Stimulated activated CD8-positive, alpha-beta memory T cell treated with anti-CD3 and anti-CD28 coated beads, Interleukin-4, amount 100 ng/mL, for 1 hour (primary cell): Measurements from ENCODE around the gene ENKD1.
"Not testable (repeated sequence)": the region's sequence is repeated elsewhere in the genome, so short reads cannot be mapped to it uniquely, and the experiment has no call there.

ENCODE experiments used
- DNase-seq, 2 donors: peaks; one replicate each; pipeline ENCODE4 v3.0.0-alpha.2; 2020; ENCODE audit warnings: low read depth in 2 of 2, low spot score in 1 of 2

Gene ENKD1

DNA sequence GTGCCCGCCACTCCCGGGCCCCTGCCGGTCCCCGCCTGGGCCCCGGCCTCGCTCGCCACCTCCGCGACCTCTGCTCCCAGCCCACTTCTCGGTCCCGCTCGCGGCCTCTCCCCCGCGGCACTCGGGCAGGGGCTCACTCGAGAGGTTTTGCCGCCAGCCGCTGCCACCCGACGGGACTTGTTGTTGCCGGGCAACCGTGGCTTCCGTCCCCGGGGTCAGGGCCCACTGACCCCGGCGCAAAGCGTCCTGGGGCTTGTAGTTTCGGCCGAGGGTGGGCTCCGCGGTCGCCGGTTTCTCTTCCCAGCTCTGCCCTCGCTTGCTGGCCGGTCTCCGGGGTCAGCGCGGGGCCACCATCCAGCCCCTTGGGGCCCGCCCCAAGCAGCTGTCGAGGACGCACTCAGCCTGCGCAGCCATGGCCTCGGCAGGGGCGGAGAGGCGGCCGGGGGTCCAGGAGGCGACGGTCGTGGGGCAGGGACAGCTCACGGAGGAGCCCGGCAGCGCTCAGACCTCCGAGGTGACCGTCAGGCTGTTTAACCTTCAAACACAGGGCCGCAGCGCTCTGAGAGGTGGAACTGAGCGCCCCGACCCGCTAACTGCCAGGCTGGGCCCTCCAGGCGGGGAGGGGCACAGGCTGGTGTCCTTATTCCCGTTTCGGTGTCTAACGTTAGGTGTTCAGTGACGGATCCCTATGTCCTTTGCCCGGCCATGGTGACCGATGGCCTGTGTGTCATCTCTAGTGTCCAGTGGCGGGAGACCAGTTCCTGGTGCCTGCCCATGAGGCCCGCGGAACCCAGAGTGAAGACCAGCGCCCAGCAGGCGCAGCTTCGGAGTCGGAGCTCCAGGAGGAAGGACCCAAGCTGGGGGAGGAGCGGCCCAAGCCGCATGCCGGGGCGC, at the start of gene ENKD1, which contains the start of gene C16orf86:
ENKD1 (minus strand) TSS at position 192 of the 894 bp plus-strand sequence. CDS start 308 bp downstream, outside the sequence.
C16orf86 (plus strand) TSS at position 256 of the 894 bp plus-strand sequence; CDS start at position 413, 157 bp downstream.
- DNase-seq: peak; percentile 50 to 66

GRCh38 chr16:67716097-67716496, 49.5 kb upstream of the ENKD1 start:
- DNase-seq: no peak

- no peak for DNase-seq
These were observed 48.0 kb upstream of the ENKD1 start for GRCh38 chr16:67714522-67714921.

DNA sequence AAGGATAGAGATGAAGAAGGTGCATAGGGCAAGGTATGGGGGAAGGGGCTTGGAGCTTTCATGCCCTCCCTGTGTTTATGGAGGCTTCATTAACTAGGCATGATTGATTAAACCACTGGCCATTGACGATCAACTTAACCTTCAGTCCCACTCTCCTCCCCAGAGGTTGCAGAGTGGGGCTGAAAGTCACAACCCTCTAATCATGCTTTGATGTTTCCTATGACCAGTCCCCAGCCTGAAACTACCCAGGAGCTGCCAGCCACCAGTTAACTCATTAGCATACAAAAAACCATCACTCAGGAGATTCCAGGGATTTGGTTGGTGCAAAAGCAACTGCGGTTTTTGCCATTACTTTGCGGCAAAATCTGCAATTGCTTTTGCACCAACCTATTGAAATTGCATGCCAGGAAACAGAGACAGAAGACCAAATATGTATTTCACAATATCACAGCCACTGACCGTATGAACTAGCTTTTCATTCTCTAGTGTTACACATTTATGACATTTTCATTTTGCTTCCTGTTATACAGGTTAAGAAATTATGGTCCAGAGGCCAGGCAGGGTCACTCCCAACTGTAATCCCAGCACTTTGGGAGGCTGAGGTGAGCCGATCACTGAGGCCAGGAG, 47.2 kb upstream of the ENKD1 start:
- no peak for DNase-seq

DNA sequence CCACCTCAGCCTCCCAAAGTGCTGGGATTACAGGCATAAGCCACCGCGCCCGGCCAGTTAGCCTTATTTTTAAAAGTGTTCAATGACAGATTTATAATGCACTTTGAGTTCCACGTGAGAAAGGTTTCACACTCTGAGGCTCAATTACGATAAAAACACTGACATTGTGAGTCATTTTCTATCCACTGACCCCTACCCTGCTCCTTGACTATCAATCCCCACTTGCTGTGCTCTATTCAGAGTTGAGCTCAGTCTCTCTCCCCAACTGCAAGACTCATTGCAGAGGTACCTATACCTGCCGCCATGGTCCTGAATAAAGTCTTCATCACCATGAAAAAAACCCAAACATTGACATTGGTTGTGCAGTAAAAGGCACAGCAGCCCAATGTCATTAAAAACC, 44.1 kb upstream of the ENKD1 start:
- no peak for DNase-seq

GRCh38 chr16:67709050-67709449, 42.5 kb upstream of the ENKD1 start:
- no peak for DNase-seq

GRCh38 chr16:67708368-67708771, 41.8 kb upstream of the ENKD1 start:
- no peak for DNase-seq

DNA sequence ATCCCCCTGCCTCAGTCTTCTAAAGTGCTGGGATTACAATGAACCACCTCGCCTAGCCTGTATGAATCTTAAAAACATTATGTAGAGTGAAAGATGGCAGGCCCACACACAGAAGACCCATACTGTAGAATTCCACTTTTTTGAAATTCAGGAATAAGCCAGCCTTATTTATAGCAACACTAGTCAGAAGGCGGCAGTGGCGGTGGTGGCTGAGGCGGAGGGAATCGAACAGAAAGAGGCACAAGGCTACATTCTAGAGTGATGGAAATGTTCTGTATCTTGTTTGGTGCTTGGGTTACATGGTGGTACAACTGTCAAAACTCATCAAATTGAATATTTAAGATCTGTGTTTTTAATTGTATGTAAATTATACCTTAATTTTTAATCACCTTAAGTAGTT, 41.2 kb upstream of the ENKD1 start:
- DNase-seq: no peak

- DNase-seq: no peak
These were observed 40.7 kb upstream of the ENKD1 start for GRCh38 chr16:67707210-67707609.

- no peak for DNase-seq
These were observed 37.6 kb upstream of the ENKD1 start for GRCh38 chr16:67704110-67704509.

GRCh38 chr16:67703626-67704025, 37.1 kb upstream of the ENKD1 start:
- no peak for DNase-seq

- no peak for DNase-seq
These were observed 35.6 kb upstream of the ENKD1 start for GRCh38 chr16:67702130-67702529.

- no peak for DNase-seq
These were observed 34.9 kb upstream of the ENKD1 start for GRCh38 chr16:67701420-67701819.

GRCh38 chr16:67699265-67699664, 32.7 kb upstream of the ENKD1 start:
- no peak for DNase-seq

DNA sequence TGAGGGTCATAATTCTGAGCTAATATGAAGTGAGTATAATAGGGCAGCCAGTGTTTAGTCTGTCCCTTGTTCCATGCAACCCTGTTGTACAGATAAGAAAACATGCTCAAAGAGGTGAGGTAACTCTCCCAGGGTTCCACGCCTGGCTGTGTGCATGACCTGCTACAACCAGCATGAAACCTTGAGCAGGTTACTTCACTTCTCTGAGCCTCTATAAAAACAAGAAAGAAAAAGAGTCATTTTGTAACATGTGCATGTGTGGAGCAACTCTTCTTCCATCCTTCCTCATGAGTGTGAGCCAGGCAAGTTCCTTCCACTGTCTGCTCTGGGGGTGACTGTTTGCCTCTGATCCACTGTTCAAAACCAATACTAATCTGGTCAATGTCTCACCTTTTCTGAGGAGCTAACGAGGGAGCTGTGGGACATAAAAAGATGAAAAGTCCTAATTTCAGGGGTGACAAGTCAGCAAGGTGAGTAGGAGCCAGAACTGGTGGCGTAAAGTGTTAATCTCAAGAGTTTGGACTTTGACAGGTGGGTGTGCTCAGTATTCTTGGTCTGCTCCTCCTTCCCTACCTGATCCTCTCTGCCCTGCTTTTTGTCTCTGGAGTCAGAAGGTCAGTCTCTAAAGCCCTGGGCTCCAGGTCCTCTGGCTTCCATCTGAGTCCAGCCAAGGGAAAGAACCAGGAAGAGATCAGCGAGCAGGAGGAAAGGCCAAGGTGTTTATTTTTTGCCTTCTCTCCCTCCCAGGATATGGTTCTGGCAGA, 31.1 kb upstream of the ENKD1 start:
- no peak for DNase-seq

DNA sequence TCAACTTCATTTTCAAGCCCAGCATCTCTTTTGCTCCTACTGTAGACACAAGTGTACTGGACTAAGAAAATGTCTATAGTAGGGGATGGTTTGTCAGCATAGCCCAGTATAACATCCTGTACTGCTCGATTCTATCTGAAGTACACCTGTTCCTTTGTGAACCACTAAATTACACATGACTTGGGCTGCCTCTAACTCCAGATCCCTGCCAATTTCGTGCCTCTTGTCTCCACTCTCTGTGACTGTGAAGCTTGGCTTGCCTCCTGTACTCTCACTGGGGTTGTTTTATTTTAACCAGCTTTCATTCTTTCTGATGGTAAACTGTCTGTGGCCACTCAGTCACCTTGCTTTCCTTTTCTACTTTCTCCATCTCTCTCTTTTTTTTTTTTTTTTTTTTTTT, 28.1 kb upstream of the ENKD1 start:
- no peak for DNase-seq

DNA sequence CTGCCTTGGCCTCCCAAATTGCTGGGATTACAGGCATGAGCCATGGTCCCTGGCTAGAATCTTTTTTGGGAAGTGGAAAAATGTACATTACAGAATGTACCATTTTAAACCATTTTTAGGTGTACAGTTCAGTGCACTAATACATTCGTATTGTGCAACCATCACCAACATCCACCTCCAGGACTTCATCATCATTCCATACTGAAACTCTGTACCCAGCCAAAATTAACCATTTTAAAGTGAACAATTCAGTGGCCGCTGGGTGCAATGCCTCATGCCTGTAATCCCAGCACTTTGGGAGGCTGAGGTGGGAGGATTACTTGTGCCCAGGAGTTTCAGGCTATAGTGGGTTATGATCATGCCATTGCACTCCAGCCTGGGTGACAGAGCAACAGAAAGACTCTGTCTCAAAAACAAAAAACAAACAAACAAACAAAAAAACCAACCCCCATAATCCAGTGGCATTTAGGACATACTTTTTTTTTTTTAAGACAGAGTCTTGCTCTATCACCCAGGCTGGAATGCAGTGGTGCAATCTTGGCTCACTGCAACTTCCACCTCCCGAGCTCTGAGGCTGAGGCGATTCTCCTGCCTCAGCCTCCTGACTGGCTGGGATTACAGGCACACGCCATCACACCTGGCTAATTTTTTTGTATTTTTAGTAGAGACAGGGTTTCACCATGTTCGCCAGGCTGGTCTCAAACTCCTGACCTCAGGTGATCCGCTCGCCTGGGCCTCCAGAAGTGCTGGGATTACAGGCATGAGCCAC, 27.2 kb upstream of the ENKD1 start:
- DNase-seq: not testable (repeated sequence)

DNA sequence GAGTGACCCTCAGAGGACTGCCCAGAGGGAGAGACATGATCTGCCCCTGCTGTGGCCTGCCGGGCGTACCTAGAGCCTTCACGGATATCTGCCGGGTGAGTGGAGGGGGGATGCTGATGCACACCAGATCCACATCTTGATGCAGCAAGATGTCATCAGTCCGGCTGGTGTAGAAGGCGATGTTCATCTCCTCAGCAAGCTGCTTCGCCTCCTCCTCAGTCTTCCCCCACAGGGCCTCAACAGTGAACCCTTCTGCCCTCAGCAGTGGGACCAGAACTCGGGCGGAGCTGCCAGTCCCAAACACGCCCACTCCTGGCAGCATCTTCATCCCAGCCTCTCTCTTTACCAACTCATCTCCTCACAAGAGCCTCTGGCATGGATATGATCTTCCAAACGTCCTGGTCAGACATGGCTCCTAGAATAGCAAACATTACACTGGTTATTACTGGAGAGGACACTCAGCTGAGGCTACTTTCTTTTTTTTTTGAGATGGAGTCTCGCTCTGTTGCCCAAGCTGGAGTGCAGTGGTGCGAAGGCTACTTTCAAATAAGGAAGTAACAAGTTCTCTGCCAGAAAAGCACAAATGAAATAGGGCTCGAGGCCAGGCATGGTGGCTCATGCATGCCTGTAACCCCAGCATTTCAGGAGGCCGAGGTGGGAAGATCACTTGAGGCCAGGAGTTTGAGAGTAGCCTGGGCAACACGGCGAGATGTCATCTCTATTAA, 19.0 kb upstream of the ENKD1 start:
- no peak for DNase-seq

GRCh38 chr16:67683767-67684166, 17.2 kb upstream of the ENKD1 start:
- no peak for DNase-seq
